HepG2 (cell line): Measurements from ENCODE around the gene PDSS2. TPM values are rescaled to one million over a fixed set of nuclear protein-coding genes. Genes with fewer than 3 reads are reported as not detected.

Experiments
- ATF7 ChIP-seq, 2 experiments: fragments of 450-650 bp in 1 of 2; sonication (generic) in 1 of 2; formaldehyde crosslinking in 1 of 2; IDR thresholded peaks; 2 replicates each; pipeline versions ENCODE4 v1.4.0 to v1.6.1; 2016 to 2020; ENCODE audit warnings: antibody characterized with exemption in 1 of 2, mild to moderate bottlenecking in 1 of 2, missing genetic modification reagents in 1 of 2
- CREB1 ChIP-seq, 2 experiments: fragments of 450-650 bp in 1 of 2; IDR thresholded peaks; 2 replicates each; pipeline ENCODE4 v1.6.1; 2016 to 2017; ENCODE audit warnings: control low read depth in 1 of 2, mild to moderate bottlenecking in 1 of 2, missing compliant biosample characterization in 1 of 2, missing genetic modification characterization in 1 of 2
- EP300 ChIP-seq, 3 experiments: sonication (generic) in 1 of 3; formaldehyde crosslinking in 1 of 3; IDR thresholded peaks; 2 replicates each; pipeline versions ENCODE4 v1.5.1 to v1.6.1; 2011 to 2020; ENCODE audit warnings: low read depth in 2 of 3, low read length in 2 of 3, borderline replicate concordance in 1 of 3, improper control_type of control experiment in 1 of 3, mild to moderate bottlenecking in 1 of 3, missing genetic modification reagents in 1 of 3, moderate library complexity in 1 of 3
- FOXA1 ChIP-seq, 2 experiments: fragments of 450-650 bp in 1 of 2; sonication (generic) in 1 of 2; formaldehyde crosslinking in 1 of 2; IDR thresholded peaks; 2 replicates each; pipeline versions ENCODE4 v1.4.0 to v1.6.1; 2016 to 2020; ENCODE audit warnings: missing genetic modification reagents in 1 of 2
- HOXD1 ChIP-seq: sonication (generic); formaldehyde crosslinking; IDR thresholded peaks from 2 replicates; pipeline ENCODE4 v1.5.0; 2020; ENCODE audit warnings: missing genetic modification reagents
- JUND ChIP-seq: sonication (generic); formaldehyde crosslinking; IDR thresholded peaks from 2 replicates; pipeline ENCODE4 v1.8.0; 2022; ENCODE audit warnings: mild to moderate bottlenecking, missing genetic modification reagents
- NR2F1 ChIP-seq, 2 experiments: fragments of 450-650 bp in 1 of 2; formaldehyde crosslinking in 1 of 2; IDR thresholded peaks; 2 replicates each; pipeline versions ENCODE4 v1.5.0 to v1.6.1; 2016 to 2020; ENCODE audit warnings: mild to moderate bottlenecking in 1 of 2, missing compliant biosample characterization in 1 of 2, missing genetic modification reagents in 1 of 2, moderate library complexity in 1 of 2
- SOX6 ChIP-seq, 2 experiments: fragments of 450-650 bp in 1 of 2; sonication (generic) in 1 of 2; formaldehyde crosslinking in 1 of 2; IDR thresholded peaks; 2 replicates each; pipeline versions ENCODE4 v1.4.0 to v1.6.1; 2017 to 2020; ENCODE audit warnings: antibody characterized with exemption in 1 of 2, mild to moderate bottlenecking in 1 of 2, missing genetic modification reagents in 1 of 2
- STAG1 ChIP-seq: sonication (generic); formaldehyde crosslinking; IDR thresholded peaks from 2 replicates; pipeline ENCODE4 v1.4.0; 2020; ENCODE audit warnings: missing genetic modification reagents
- ZKSCAN1 ChIP-seq: fragments of 150-350 bp; IDR thresholded peaks from 2 replicates; pipeline ENCODE4 v1.6.1; 2014; ENCODE audit warnings: low read length
- polyA plus RNA-seq, 8 experiments: library from polyadenylated mRNA; depleted of rRNA in 3 of 8; stranded (reverse) in 7 of 8; unstranded in 1 of 8; fragments of >200 nt; fragmentation: Illumina TruSeq in 4 of 8; extraction: Trizol in 4 of 8; gene quantifications; 2 replicates each; pipeline versions ENCODE4 v1.2.1 to v1.2.3, GENCODE V29; 2011 to 2016; ENCODE audit warnings: low read depth in 4 of 8, missing spikeins in 1 of 8, mixed read lengths in 1 of 8; ENCODE audit not compliant: insufficient read depth in 1 of 8
- total RNA-seq, 5 experiments: library from RNA; depleted of rRNA; stranded (reverse); fragments of >200 nt; fragmentation: Illumina TruSeq; extraction: Trizol; gene quantifications; 2 replicates each; pipeline ENCODE4 v1.2.3, GENCODE V29; 2016; ENCODE audit warnings: low read depth in 1 of 5
- TF ChIP-seq, protein P1 (sequence below): IDR thresholded peaks from 2 replicates; pipeline ENCODE4 v1.6.1; 2016; ENCODE audit warnings: low read depth, control low read depth
- TF ChIP-seq, protein P2 (sequence below): sonication (generic); formaldehyde crosslinking; IDR thresholded peaks from 2 replicates; pipeline ENCODE4 v1.5.1; 2020; ENCODE audit warnings: missing genetic modification reagents, mild to moderate bottlenecking, borderline replicate concordance
- TF ChIP-seq, protein P3 (sequence below): sonication (generic); formaldehyde crosslinking; IDR thresholded peaks from 2 replicates; pipeline ENCODE4 v1.4.0; 2020; ENCODE audit warnings: missing genetic modification reagents
- TF ChIP-seq, protein P4 (sequence below): sonication (generic); formaldehyde crosslinking; IDR thresholded peaks from 2 replicates; pipeline ENCODE4 v1.4.0; 2020; ENCODE audit warnings: missing genetic modification reagents
- TF ChIP-seq, protein P5 (sequence below): sonication (generic); formaldehyde crosslinking; IDR thresholded peaks from 2 replicates; pipeline ENCODE4 v1.5.0; 2020; ENCODE audit warnings: mild to moderate bottlenecking, missing genetic modification reagents
- TF ChIP-seq, protein P6 (sequence below): sonication (generic); formaldehyde crosslinking; IDR thresholded peaks from 2 replicates; pipeline ENCODE4 v1.8.1; 2023; ENCODE audit warnings: mild to moderate bottlenecking, missing genetic modification reagents

PDSS2 gene
- total and polyA plus RNA-seq, 2 of the 13 experiments (the other 11 are each of a cell fraction or from before 2014, with no cell fraction given), result 16.2 to 17.0 TPM

DNA sequence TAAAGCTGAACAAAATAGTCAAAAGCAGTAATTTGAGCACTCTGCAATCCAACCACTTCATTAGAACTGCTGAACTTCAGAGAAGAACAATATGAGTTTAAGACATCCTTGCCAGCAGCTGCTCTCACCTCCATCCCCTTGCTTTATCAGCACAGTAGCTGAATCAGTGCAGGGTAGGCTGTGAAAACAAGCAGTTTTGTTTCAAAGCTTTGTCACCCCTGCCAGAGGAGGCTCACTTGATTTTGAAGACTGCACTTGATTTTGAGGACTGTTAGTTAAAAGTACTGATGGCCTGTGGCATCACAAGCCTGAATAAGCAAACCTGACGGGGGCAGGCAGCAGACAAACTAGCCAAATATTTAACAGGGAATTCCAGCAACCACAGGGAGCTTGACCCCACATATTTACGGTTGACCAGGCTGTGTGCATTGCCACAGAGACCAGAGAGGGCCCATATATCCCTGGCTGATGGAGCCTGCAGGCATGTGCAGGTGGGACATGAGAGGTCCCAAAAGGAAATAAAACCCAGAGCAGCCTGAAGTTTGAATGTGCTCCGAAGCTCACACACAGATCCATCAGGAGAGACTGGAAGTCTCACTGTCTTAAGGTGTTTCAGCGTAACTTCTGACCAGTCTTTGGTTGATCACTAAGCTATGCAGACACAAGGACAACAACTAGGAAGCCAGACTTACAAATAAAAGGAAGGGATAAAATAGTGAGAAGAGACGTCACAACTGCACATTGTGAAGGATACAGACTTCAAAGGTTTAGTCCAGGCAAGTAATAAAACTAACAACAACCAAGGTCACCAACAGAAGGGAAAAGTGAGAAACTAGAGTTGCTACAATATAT is 97.4 kb downstream of the PDSS2 start (continued):
- TF ChIP-seq, protein P1, sequence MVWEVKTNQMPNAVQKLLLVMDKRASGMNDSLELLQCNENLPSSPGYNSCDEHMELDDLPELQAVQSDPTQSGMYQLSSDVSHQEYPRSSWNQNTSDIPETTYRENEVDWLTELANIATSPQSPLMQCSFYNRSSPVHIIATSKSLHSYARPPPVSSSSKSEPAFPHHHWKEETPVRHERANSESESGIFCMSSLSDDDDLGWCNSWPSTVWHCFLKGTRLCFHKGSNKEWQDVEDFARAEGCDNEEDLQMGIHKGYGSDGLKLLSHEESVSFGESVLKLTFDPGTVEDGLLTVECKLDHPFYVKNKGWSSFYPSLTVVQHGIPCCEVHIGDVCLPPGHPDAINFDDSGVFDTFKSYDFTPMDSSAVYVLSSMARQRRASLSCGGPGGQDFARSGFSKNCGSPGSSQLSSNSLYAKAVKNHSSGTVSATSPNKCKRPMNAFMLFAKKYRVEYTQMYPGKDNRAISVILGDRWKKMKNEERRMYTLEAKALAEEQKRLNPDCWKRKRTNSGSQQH (CRISPR knock-in tag), result no peak
- no peak for TF ChIP-seq ATF7 (IDR thresholded peaks at IDR 0.05)
- TF ChIP-seq ATF7 (CRISPR knock-in tag; IDR thresholded peaks at IDR 0.05), result no peak
- TF ChIP-seq HOXD1 (CRISPR knock-in tag), result no peak
- TF ChIP-seq EP300 (IDR thresholded peaks at IDR 0.05; ENCODE audit: low read depth in 2 of 2, low read length in 2 of 2), result peak; percentile 51 to 65; a peak in 3 of 4 replicates
- TF ChIP-seq EP300 (CRISPR knock-in tag; IDR thresholded peaks at IDR 0.05; ENCODE audit: borderline replicate concordance), result no peak; the same call in 1 of the 2 replicates
- TF ChIP-seq, protein P2, sequence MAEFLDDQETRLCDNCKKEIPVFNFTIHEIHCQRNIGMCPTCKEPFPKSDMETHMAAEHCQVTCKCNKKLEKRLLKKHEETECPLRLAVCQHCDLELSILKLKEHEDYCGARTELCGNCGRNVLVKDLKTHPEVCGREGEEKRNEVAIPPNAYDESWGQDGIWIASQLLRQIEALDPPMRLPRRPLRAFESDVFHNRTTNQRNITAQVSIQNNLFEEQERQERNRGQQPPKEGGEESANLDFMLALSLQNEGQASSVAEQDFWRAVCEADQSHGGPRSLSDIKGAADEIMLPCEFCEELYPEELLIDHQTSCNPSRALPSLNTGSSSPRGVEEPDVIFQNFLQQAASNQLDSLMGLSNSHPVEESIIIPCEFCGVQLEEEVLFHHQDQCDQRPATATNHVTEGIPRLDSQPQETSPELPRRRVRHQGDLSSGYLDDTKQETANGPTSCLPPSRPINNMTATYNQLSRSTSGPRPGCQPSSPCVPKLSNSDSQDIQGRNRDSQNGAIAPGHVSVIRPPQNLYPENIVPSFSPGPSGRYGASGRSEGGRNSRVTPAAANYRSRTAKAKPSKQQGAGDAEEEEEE (CRISPR knock-in tag), result no peak
- TF ChIP-seq, protein P3, sequence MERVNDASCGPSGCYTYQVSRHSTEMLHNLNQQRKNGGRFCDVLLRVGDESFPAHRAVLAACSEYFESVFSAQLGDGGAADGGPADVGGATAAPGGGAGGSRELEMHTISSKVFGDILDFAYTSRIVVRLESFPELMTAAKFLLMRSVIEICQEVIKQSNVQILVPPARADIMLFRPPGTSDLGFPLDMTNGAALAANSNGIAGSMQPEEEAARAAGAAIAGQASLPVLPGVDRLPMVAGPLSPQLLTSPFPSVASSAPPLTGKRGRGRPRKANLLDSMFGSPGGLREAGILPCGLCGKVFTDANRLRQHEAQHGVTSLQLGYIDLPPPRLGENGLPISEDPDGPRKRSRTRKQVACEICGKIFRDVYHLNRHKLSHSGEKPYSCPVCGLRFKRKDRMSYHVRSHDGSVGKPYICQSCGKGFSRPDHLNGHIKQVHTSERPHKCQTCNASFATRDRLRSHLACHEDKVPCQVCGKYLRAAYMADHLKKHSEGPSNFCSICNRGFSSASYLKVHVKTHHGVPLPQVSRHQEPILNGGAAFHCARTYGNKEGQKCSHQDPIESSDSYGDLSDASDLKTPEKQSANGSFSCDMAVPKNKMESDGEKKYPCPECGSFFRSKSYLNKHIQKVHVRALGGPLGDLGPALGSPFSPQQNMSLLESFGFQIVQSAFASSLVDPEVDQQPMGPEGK (CRISPR knock-in tag), result peak; percentile 67
- TF ChIP-seq JUND (CRISPR knock-in tag), result no peak
- TF ChIP-seq, protein P4, sequence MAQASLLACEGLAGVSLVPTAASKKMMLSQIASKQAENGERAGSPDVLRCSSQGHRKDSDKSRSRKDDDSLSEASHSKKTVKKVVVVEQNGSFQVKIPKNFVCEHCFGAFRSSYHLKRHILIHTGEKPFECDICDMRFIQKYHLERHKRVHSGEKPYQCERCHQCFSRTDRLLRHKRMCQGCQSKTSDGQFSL (CRISPR knock-in tag), result no peak
- no peak for TF ChIP-seq FOXA1 (IDR thresholded peaks at IDR 0.05)
- peak; percentile 73 for TF ChIP-seq FOXA1 (CRISPR knock-in tag; IDR thresholded peaks at IDR 0.05)
- TF ChIP-seq SOX6 (IDR thresholded peaks at IDR 0.05), result no peak
- 0 out of 2 replicates have a peak, but pooled peaks have one; percentile 26 for TF ChIP-seq SOX6 (CRISPR knock-in tag; IDR thresholded peaks at IDR 0.05)
- TF ChIP-seq CREB1 (IDR thresholded peaks at IDR 0.05), result no peak
- TF ChIP-seq CREB1 (CRISPR knock-in tag; IDR thresholded peaks at IDR 0.05), result 0 out of 2 replicates have a peak, but pooled peaks have one; percentile 32
- no peak for TF ChIP-seq STAG1 (CRISPR knock-in tag)
- peak; percentile 43 to 90; a peak in 3 of 4 replicates for TF ChIP-seq NR2F1 (CRISPR knock-in tag; IDR thresholded peaks at IDR 0.05)
- TF ChIP-seq, protein P5, sequence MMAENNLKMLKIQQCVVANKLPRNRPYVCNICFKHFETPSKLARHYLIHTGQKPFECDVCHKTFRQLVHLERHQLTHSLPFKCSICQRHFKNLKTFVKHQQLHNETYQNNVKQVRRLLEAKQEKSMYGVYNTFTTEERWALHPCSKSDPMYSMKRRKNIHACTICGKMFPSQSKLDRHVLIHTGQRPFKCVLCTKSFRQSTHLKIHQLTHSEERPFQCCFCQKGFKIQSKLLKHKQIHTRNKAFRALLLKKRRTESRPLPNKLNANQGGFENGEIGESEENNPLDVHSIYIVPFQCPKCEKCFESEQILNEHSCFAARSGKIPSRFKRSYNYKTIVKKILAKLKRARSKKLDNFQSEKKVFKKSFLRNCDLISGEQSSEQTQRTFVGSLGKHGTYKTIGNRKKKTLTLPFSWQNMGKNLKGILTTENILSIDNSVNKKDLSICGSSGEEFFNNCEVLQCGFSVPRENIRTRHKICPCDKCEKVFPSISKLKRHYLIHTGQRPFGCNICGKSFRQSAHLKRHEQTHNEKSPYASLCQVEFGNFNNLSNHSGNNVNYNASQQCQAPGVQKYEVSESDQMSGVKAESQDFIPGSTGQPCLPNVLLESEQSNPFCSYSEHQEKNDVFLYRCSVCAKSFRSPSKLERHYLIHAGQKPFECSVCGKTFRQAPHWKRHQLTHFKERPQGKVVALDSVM (CRISPR knock-in tag), result no peak
- TF ChIP-seq, protein P6, sequence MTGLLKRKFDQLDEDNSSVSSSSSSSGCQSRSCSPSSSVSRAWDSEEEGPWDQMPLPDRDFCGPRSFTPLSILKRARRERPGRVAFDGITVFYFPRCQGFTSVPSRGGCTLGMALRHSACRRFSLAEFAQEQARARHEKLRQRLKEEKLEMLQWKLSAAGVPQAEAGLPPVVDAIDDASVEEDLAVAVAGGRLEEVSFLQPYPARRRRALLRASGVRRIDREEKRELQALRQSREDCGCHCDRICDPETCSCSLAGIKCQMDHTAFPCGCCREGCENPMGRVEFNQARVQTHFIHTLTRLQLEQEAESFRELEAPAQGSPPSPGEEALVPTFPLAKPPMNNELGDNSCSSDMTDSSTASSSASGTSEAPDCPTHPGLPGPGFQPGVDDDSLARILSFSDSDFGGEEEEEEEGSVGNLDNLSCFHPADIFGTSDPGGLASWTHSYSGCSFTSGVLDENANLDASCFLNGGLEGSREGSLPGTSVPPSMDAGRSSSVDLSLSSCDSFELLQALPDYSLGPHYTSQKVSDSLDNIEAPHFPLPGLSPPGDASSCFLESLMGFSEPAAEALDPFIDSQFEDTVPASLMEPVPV, result no peak
- TF ChIP-seq ZKSCAN1, result no peak
